Spleen (tissue), 7 donors: ENCODE data around the gene QPCT.

Source experiments
- POLR2A ChIP-seq, 3 donors: fragments of 450-650 bp; IDR thresholded peaks; one replicate each; pipeline ENCODE4 v1.5.1; 2017; ENCODE audit warnings: antibody characterized with exemption in 3 of 3, mild to moderate bottlenecking in 1 of 3
- POLR2AphosphoS5 ChIP-seq, 3 donors: sonication (generic); formaldehyde crosslinking; IDR thresholded peaks; one replicate each; pipeline ENCODE4 v1.5.1; 2017; ENCODE audit warnings: antibody characterized with exemption in 3 of 3
- TF ChIP-seq, protein P1 (sequence below), 11 experiments: fragments of 200-600 bp in 7 of 11; fragments of 450-650 bp in 4 of 11; sonication (generic) in 4 of 11; IDR thresholded peaks in 8 of 11; conservative IDR thresholded peaks in 3 of 11; 1 replicate in 7 of 11; 2 replicates in 4 of 11; pipeline versions ENCODE4 v1.4.0 to v1.8.0; 2016 to 2021; ENCODE audit warnings: antibody characterized with exemption in 11 of 11, inconsistent platforms in 4 of 11, mild to moderate bottlenecking in 1 of 11
- donor health status: DM: no; HTN: no; CAD: no; lungs with moderate emphysema.
- donor health status: DM: no; HTN: no; CAD: no.
- donor health status: DM: no; HTN: no; CAD: no.

GRCh38 chr2:37422816-37423215 is 78.4 kb downstream of the QPCT start:
- TF ChIP-seq POLR2A (IDR thresholded peaks at IDR 0.05) (no peak), POLR2AphosphoS5 (IDR thresholded peaks at IDR 0.05) (no peak)
- TF ChIP-seq, protein P1, sequence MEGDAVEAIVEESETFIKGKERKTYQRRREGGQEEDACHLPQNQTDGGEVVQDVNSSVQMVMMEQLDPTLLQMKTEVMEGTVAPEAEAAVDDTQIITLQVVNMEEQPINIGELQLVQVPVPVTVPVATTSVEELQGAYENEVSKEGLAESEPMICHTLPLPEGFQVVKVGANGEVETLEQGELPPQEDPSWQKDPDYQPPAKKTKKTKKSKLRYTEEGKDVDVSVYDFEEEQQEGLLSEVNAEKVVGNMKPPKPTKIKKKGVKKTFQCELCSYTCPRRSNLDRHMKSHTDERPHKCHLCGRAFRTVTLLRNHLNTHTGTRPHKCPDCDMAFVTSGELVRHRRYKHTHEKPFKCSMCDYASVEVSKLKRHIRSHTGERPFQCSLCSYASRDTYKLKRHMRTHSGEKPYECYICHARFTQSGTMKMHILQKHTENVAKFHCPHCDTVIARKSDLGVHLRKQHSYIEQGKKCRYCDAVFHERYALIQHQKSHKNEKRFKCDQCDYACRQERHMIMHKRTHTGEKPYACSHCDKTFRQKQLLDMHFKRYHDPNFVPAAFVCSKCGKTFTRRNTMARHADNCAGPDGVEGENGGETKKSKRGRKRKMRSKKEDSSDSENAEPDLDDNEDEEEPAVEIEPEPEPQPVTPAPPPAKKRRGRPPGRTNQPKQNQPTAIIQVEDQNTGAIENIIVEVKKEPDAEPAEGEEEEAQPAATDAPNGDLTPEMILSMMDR (IDR thresholded peaks at IDR 0.05 in 8 of 11, conservative IDR thresholded peaks at IDR 0.05 in 3 of 11) = no peak
